GM19025 (cell line): ENCODE measurements around the gene CCDC124.
"Not testable (repeated sequence)": the region's sequence is repeated elsewhere in the genome, so short reads cannot be mapped to it uniquely, and the experiment has no call there.

Experiments
- ATAC-seq: cut with Tn5 transposase; IDR thresholded peaks from one replicate; pipeline ENCODE4 v1.9.1; 2021; ENCODE audit warnings: mild to moderate bottlenecking, low read depth, moderate library complexity; ENCODE audit not compliant: unreplicated experiment

Gene CCDC124

GRCh38 chr19:17932485-17933338, at the start of gene CCDC124:
TSS of gene CCDC124 (plus strand) at chr19:17933015. CDS start at chr19:17936421, 3,406 bp downstream.
- ATAC-seq, result peak; percentile 69

DNA sequence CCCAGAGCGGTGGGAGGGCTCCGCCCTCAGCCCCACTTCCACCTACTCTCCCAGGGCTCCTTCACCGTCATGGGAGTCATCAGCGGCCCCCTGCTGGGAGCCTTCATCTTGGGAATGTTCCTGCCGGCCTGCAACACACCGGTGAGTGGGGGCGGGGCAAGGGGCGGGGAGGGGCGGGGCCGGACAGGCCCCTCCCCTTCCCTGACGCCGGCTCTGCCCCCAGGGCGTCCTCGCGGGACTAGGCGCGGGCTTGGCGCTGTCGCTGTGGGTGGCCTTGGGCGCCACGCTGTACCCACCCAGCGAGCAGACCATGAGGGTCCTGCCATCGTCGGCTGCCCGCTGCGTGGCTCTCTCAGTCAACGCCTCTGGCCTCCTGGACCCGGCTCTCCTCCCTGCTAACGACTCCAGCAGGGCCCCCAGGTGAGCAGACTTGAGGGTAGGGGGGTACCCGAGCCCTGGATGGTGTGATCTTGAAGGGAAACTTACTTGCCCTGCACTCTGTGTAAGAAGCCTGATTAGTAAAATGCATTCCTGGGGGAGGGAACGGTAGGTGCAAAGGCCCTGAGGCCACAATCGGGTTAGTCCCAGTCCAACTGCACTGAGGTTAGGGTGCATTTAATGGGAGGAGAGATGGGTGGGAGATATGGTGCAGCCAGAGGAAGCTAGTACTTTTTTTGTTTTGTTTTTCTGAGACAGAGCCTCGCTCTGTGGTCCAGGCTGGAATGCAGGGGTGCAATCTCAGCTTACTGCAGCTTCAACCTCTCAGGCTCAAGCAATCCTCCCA, 49.0 kb upstream of the CCDC124 start:
- no peak for ATAC-seq

GRCh38 chr19:17886515-17886914, 46.3 kb upstream of the CCDC124 start:
- ATAC-seq, result no peak

DNA sequence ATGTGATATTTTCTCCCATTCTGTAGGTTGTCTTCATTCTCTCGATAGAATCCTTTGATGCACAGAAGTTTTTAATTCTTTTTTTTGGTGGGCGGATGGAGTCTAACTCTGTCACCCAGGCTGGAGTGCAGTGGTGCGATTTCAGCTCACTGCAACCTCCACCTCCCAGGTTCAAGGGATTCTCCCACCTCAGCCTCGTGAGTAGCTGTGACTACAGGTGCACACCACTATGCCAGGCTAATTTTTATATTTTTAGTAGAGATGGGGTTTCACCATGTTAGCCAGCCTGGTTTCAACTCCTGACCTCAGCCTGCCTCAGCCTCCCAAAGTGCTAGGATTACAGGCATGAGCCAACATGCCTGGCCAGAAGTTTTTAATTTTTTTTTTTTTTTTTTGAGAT, 45.6 kb upstream of the CCDC124 start:
- ATAC-seq, result not testable (repeated sequence)

- no peak for ATAC-seq
Measured at GRCh38 chr19:17888260-17888659, 44.6 kb upstream of the CCDC124 start.

GRCh38 chr19:17889609-17890214, 43.1 kb upstream of the CCDC124 start:
- no peak for ATAC-seq

GRCh38 chr19:17893766-17894165, 39.0 kb upstream of the CCDC124 start:
- no peak for ATAC-seq

GRCh38 chr19:17902701-17903100, 30.1 kb upstream of the CCDC124 start:
- ATAC-seq, result no peak

DNA sequence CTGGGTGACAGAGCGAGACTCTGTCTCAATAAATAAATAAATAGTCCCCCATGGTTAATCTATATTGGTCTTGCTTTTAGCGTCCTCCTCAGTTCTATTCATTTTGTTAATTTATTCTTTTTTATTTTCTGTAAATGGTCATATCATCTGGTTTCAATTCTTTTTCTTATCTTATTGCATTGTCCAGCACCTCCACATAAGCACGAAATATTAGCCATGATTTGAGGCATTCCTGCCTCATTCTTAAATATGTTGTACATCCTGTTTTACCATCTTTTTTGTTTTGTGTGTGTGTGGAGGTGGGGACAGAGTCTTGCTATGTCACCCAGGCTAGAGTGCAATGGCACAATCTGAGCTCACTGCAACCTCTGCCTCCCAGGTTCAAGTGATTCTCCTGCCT, 24.6 kb upstream of the CCDC124 start:
- ATAC-seq, result no peak

DNA sequence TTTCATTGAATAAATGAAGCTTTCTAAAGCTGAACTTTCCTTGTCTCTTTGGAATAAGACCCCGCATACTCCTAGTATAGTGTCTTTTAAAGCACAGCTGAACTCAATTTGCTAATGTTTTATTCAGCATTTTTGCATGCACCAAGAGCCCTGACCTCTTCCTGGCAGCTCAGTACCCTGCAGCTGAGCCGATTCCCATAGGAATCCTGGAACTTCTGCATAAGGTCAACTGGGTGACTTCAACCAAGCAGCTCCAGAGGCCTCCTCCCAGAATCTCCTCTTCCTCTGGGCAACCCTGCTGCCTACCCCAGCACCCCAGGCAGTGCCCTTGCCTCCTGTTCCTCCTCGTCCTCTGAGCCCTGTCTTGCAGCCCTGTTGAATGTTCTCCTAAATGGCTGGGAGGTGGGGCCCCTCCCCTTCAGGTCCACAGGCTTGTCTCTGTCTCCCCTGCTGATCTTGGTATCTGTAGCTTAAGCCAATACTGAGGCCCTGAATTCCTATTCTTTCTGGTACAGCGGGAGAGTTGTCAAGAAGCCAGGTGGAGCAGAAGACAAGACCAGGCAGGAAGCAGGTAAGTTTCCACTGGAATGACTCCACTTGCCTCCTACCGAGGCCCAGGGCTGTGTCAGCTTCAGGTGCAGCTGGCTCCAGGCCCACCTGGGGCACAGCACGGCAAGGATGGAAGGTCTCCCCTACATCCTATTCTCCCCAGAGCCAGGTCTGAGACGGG, 23.6 kb upstream of the CCDC124 start:
- ATAC-seq, result no peak

DNA sequence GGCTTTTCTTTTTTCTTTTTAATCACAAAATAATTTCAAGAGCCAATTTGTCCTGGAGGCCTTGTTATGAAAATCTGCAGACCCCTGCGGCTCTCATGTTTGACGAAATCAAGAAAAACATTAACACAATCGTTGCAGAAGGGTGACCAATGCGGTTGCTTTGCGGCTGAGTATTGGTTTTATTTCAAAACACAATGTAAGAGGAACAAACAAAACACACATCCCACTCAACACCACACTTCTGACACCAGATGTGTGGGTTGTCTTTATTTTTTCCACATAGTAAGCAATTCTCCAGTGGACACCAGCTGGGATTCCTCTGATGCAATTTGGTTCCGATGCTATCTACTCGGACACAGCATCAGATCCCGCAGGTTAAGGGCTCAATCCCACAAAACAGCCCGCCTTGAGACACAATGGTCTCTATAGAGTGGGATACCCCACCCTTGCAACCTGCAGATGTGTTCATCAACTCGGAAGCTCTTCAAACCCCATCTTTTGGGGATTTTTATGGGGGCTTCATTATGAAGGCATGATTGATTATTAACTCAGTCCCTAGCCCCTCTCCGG, 21.9 kb upstream of the CCDC124 start:
- no peak for ATAC-seq

DNA sequence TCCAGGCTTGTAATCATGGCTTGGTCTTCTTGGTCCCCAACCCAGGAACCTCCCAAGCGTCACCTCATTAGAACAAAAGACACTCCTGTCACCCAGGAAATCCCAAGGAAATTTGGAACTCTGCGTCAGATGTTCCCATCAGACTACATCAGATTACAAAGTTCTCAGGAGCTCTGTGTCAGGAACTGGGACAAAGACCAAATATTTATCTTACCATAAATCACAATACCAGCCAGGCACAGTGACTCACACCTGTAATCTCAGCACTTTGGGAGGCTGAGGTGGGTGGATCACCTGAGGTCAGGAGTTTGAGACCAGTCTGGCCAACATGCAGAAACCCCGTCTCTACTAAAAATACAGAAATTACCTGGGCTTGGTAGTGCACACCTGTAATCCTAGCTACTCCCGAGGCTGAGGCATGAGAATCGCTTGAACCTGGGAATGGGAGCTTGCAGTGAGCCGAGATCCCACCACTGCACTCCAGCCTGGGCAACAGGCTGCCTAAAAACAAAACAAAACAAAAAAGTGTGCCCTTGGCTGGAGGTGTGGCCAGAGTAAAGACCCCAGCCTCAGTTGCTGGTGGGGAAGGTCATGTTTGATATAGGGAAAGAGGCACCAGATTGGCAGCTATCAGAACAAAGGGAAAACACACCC, 16.7 kb upstream of the CCDC124 start:
- ATAC-seq, result no peak

- not testable (repeated sequence) for ATAC-seq
Measured at GRCh38 chr19:17918151-17918550, 14.7 kb upstream of the CCDC124 start.

- ATAC-seq, result not testable (repeated sequence)
Measured at GRCh38 chr19:17919122-17919521, 13.7 kb upstream of the CCDC124 start.

GRCh38 chr19:17920527-17920926, 12.3 kb upstream of the CCDC124 start:
- ATAC-seq, result no peak

DNA sequence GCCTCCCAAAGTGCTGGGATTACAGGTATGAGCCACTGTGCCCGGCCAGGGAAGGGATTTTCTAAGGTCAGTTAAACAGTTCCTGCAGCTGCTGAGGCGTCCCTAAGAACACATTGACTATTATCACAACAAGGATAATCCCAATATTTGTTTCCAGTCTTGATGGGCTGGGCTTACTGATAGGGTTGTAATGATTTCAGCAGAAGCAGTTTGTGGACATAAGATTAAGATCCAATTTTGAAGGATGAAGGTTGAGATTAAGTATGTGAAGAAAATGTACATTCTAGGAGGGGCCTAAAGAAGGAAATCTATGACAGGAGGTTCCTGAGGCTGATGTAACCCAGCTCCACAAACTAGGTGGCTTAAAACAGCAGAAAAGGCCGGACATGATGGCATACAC, 10.7 kb upstream of the CCDC124 start:
- no peak for ATAC-seq

DNA sequence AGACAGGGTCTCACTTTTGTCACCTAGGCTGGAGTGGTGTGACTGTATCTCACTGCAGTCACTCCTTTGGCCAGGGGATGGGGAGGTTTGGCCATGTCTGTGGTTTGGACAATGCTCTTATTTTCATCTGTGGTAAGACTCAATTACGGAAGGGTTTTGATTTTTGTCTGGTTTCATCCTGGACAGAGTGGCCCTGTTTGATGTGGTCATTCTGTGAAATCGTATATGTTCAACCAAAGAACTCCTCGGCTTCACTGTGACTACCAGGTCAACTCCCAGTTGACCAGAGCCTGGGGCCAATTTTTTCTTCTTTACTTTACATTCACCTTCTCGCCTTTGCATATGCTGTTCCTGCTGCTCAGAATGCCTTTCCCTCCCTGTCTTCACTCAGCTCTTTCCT, 6.8 kb upstream of the CCDC124 start:
- no peak for ATAC-seq

- no peak for ATAC-seq
Measured at GRCh38 chr19:17929056-17929455, 3.8 kb upstream of the CCDC124 start.

- ATAC-seq, result no peak
Measured at GRCh38 chr19:17931532-17932191, 1.2 kb upstream of the CCDC124 start.
